GM12878 (cell line): ENCODE measurements around the gene RAF1. TPM values are rescaled to one million over a fixed set of nuclear protein-coding genes. Genes with fewer than 3 reads are reported as not detected.

Experiments used
- ATF2 ChIP-seq: IDR thresholded peaks from 2 replicates; pipeline ENCODE4 v1.6.1; 2012; ENCODE audit warnings: low read length, inconsistent platforms
- BACH1 ChIP-seq: fragments of 450-650 bp; IDR thresholded peaks from 2 replicates; pipeline ENCODE4 v1.6.1; 2017; ENCODE audit warnings: mild to moderate bottlenecking, borderline replicate concordance
- BCL3 ChIP-seq: IDR thresholded peaks from 2 replicates; pipeline ENCODE4 v1.6.1; 2011; ENCODE audit warnings: borderline replicate concordance, low read depth, mild to moderate bottlenecking, moderate library complexity, low read length; ENCODE audit not compliant: insufficient read depth, poor library complexity, severe bottlenecking
- JUNB ChIP-seq: IDR thresholded peaks from 2 replicates; pipeline ENCODE4 v1.6.1; 2016; ENCODE audit warnings: antibody characterized with exemption, mild to moderate bottlenecking
- NBN ChIP-seq: fragments of 450-650 bp; IDR thresholded peaks from 2 replicates; pipeline ENCODE4 v1.6.1; 2016
- PAX5 ChIP-seq: IDR thresholded peaks from 2 replicates; pipeline ENCODE4 v1.6.1; 2011; ENCODE audit warnings: low read depth, low read length, borderline replicate concordance
- POLR2A ChIP-seq: IDR thresholded peaks from 2 replicates; pipeline ENCODE4 v1.6.1; 2011; ENCODE audit warnings: low read depth, mild to moderate bottlenecking, low read length
- RELA ChIP-seq: fragments of 450-650 bp; IDR thresholded peaks from 2 replicates; pipeline ENCODE4 v1.8.0; 2014; ENCODE audit warnings: borderline replicate concordance; ENCODE audit not compliant: partially characterized antibody
- RUNX3 ChIP-seq: IDR thresholded peaks from 2 replicates; pipeline ENCODE4 v1.6.1; 2012; ENCODE audit warnings: low read length, inconsistent platforms
- ZSCAN29 ChIP-seq: fragments of 450-650 bp; IDR thresholded peaks from 2 replicates; pipeline ENCODE4 v1.6.1; 2017; ENCODE audit warnings: mild to moderate bottlenecking, moderate library complexity
- polyA plus RNA-seq, 11 experiments: library from polyadenylated mRNA; depleted of rRNA in 4 of 11; unstranded in 6 of 11; stranded (reverse) in 5 of 11; fragments of >200 nt; fragmentation: Nextera tagmentation in 4 of 11; fragmentation: Illumina TruSeq in 1 of 11; extraction: Ambion mirVana in 4 of 11; extraction: Trizol in 1 of 11; gene quantifications; 1 replicate in 1 of 11; 2 replicates in 10 of 11; pipeline versions ENCODE4 v1.2.1 to v1.2.3, GENCODE V29; 2011 to 2016; ENCODE audit warnings: inconsistent platforms in 2 of 11, missing spikeins in 2 of 11, low read depth in 1 of 11
- total RNA-seq, 4 experiments: library from RNA; depleted of rRNA in 3 of 4; stranded (reverse); fragments of >200 nt in 3 of 4; fragmentation: Illumina TruSeq in 1 of 4; extraction: Trizol in 1 of 4; gene quantifications; 2 replicates each; pipeline versions ENCODE4 v1.2.1 to v1.2.3, GENCODE V29; 2013 to 2021
- TF ChIP-seq, protein P1 (sequence below): fragments of 450-650 bp; IDR thresholded peaks from 2 replicates; pipeline ENCODE4 v1.6.1; 2016; ENCODE audit warnings: mild to moderate bottlenecking

RAF1 gene
- total and polyA plus RNA-seq, 10 of the 15 experiments (the other 5 are each of a cell fraction or from before 2014, with no cell fraction given), result 20.4 to 151 (median 77.8) TPM

- TF ChIP-seq, protein P1, sequence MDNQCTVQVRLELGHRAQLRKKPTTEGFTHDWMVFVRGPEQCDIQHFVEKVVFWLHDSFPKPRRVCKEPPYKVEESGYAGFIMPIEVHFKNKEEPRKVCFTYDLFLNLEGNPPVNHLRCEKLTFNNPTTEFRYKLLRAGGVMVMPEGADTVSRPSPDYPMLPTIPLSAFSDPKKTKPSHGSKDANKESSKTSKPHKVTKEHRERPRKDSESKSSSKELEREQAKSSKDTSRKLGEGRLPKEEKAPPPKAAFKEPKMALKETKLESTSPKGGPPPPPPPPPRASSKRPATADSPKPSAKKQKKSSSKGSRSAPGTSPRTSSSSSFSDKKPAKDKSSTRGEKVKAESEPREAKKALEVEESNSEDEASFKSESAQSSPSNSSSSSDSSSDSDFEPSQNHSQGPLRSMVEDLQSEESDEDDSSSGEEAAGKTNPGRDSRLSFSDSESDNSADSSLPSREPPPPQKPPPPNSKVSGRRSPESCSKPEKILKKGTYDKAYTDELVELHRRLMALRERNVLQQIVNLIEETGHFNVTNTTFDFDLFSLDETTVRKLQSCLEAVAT, result no peak
- no peak for TF ChIP-seq RELA
- peak; percentile 69; the same call in 1 of the 2 replicates for TF ChIP-seq PAX5
- no peak for TF ChIP-seq BCL3
- TF ChIP-seq RUNX3, result peak; percentile 55
- no peak for TF ChIP-seq NBN
- no peak for TF ChIP-seq BACH1
- peak; percentile 18; the same call in 1 of the 2 replicates for TF ChIP-seq POLR2A
- 0 out of 2 replicates have a peak, but pooled peaks have one; percentile 51 for TF ChIP-seq ATF2
- TF ChIP-seq JUNB, result peak; percentile 34; the same call in 1 of the 2 replicates
- no peak for TF ChIP-seq ZSCAN29
Observed at GRCh38 chr3:12585970-12586369, 77.9 kb downstream of the RAF1 start (continued).
